Right lobe of liver (tissue), 4 donors: ENCODE results near the gene PTPA.

Source experiments
- POLR2A ChIP-seq: fragments of 450-650 bp; IDR thresholded peaks from one replicate; pipeline ENCODE4 v1.6.1; 2017; ENCODE audit warnings: antibody characterized with exemption, mild to moderate bottlenecking
- TF ChIP-seq, protein P1 (sequence below), 4 donors: fragments of 200-600 bp in 3 of 4; fragments of 450-650 bp in 1 of 4; IDR thresholded peaks; one replicate each; pipeline versions ENCODE4 v1.5.1 to v1.8.0; 2016 to 2022; ENCODE audit warnings: antibody characterized with exemption in 4 of 4, mild to moderate bottlenecking in 2 of 4
- donor health status: DM: no; HTN: no; CAD: no.
- donor health status: DM: no; HTN: no; CAD: no.
- donor health status: DM: no; HTN: yes; CAD: no.

DNA sequence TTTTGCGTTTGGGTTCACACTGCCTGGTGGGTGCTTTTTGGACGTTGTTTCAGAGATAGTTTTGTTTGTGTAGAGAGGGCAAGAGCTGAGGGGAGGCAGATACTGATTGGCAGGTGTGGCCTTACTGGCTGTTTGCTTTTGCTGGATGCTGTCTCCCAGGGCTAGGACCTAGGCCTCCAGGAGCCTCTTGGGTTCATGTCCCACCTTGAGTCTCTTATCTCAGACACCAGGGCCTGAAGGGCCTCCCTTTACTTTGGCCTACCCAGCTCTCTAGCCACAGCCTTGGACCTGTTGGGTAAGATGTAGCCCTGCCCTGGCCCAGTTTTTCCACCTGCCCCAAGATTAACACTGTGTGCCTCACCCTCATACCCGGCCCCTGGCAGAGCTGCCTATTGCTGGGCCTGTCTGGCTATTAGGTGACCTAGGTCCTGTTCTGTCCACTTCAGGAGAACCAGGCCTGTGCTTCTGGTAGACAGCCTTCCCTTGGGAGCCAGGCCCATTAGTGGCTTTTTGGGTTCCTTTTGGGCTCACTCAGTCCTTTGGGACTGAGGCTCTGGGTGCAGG lies 13.4 kb downstream of the PTPA start:
- TF ChIP-seq, protein P1, sequence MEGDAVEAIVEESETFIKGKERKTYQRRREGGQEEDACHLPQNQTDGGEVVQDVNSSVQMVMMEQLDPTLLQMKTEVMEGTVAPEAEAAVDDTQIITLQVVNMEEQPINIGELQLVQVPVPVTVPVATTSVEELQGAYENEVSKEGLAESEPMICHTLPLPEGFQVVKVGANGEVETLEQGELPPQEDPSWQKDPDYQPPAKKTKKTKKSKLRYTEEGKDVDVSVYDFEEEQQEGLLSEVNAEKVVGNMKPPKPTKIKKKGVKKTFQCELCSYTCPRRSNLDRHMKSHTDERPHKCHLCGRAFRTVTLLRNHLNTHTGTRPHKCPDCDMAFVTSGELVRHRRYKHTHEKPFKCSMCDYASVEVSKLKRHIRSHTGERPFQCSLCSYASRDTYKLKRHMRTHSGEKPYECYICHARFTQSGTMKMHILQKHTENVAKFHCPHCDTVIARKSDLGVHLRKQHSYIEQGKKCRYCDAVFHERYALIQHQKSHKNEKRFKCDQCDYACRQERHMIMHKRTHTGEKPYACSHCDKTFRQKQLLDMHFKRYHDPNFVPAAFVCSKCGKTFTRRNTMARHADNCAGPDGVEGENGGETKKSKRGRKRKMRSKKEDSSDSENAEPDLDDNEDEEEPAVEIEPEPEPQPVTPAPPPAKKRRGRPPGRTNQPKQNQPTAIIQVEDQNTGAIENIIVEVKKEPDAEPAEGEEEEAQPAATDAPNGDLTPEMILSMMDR (IDR thresholded peaks at IDR 0.05), result no peak
- no peak for TF ChIP-seq POLR2A
